Endodermal cell (in vitro differentiated cells): ENCODE results near the gene CFL1. TPM values are rescaled to one million over a fixed set of nuclear protein-coding genes. Genes with fewer than 3 reads are reported as not detected.
"Not testable (repeated sequence)": the region's sequence is repeated elsewhere in the genome, so short reads cannot be mapped to it uniquely, and the experiment has no call there.

ENCODE experiments used
- DNase-seq: peaks from one replicate; pipeline ENCODE4 v3.0.0-alpha.2; 2017
- H3K27ac ChIP-seq: 2 replicates; pipeline ENCODE4 v1.5.1; 2013; ENCODE audit warnings: mild to moderate bottlenecking, low read depth, low read length, moderate library complexity
- H3K27me3 ChIP-seq: 2 replicates; pipeline ENCODE4 v1.6.1; 2013; ENCODE audit warnings: mild to moderate bottlenecking, low read length, moderate library complexity; ENCODE audit not compliant: insufficient read depth, control insufficient read depth, poor library complexity, severe bottlenecking
- H3K36me3 ChIP-seq: 2 replicates; pipeline ENCODE4 v1.7.0; 2013; ENCODE audit warnings: mild to moderate bottlenecking, low read length, moderate library complexity; ENCODE audit not compliant: control insufficient read depth, insufficient read depth
- H3K4me1 ChIP-seq: one replicate; pipeline ENCODE4 v1.7.0; 2013; ENCODE audit warnings: low read length; ENCODE audit not compliant: control insufficient read depth, insufficient read depth
- H3K4me3 ChIP-seq: 2 replicates; pipeline ENCODE4 v1.5.1; 2013; ENCODE audit warnings: mild to moderate bottlenecking, low read length, moderate library complexity
- H3K9ac ChIP-seq: 2 replicates; pipeline ENCODE4 v1.6.1; 2013; ENCODE audit warnings: mild to moderate bottlenecking, low read length, moderate library complexity; ENCODE audit not compliant: poor library complexity, severe bottlenecking; ENCODE audit errors: extremely low read depth
- H3K9me3 ChIP-seq: 2 replicates; pipeline ENCODE4 v1.6.1; 2013; ENCODE audit warnings: mild to moderate bottlenecking, low read length, moderate library complexity; ENCODE audit not compliant: control insufficient read depth
- H3K27ac Mint-ChIP-seq: 2 replicates; pipeline ENCODE4 v1.8.0; 2020; ENCODE audit warnings: mixed read lengths
- H3K27me3 Mint-ChIP-seq: 2 replicates; pipeline ENCODE4 v1.8.0; 2021; ENCODE audit warnings: mild to moderate bottlenecking, mixed read lengths; ENCODE audit not compliant: insufficient read depth
- H3K36me3 Mint-ChIP-seq: 2 replicates; pipeline ENCODE4 v1.8.0; 2020; ENCODE audit warnings: low read depth, mixed read lengths
- H3K4me1 Mint-ChIP-seq: 2 replicates; pipeline ENCODE4 v1.8.0; 2020; ENCODE audit warnings: mixed read lengths
- H3K4me3 Mint-ChIP-seq: 2 replicates; pipeline ENCODE4 v1.8.0; 2020; ENCODE audit warnings: mild to moderate bottlenecking, moderate library complexity, mixed read lengths
- H3K9me3 Mint-ChIP-seq: 2 replicates; pipeline ENCODE4 v1.8.0; 2020; ENCODE audit warnings: mild to moderate bottlenecking, mixed read lengths
- WGBS, 2 experiments: methylation state at CpG; one replicate each; pipeline versions ENCODE4 v1.1.5 to v1.1.7; 2013; ENCODE audit warnings: missing lambda C conversion rate in 2 of 2, mixed read lengths in 1 of 2; ENCODE audit not compliant: insufficient coverage in 1 of 2, insufficient read length in 1 of 2; 5-methylcytosine and 5-hydroxymethylcytosine counted together
- total RNA-seq, 2 donors: library from RNA; stranded (reverse); fragmentation: NEBNext Ultra II Directional in 1 of 2; extraction: Animal tissue kit (Norgen Biotek cat#: 25700) in 1 of 2; gene quantifications; 2 replicates in 1 of 2; 3 replicates in 1 of 2; pipeline ENCODE4 v1.2.1, GENCODE V29; 2021
- TF ChIP-seq, protein P1 (sequence below): fragments of 200-600 bp; sonication (generic); conservative IDR thresholded peaks from 2 replicates; pipeline ENCODE4 v1.5.0; 2021; ENCODE audit warnings: antibody characterized with exemption, mild to moderate bottlenecking

The CFL1 gene
- total RNA-seq, 2 donors from 2014 or later, result 1,218 to 1,284 TPM

DNA sequence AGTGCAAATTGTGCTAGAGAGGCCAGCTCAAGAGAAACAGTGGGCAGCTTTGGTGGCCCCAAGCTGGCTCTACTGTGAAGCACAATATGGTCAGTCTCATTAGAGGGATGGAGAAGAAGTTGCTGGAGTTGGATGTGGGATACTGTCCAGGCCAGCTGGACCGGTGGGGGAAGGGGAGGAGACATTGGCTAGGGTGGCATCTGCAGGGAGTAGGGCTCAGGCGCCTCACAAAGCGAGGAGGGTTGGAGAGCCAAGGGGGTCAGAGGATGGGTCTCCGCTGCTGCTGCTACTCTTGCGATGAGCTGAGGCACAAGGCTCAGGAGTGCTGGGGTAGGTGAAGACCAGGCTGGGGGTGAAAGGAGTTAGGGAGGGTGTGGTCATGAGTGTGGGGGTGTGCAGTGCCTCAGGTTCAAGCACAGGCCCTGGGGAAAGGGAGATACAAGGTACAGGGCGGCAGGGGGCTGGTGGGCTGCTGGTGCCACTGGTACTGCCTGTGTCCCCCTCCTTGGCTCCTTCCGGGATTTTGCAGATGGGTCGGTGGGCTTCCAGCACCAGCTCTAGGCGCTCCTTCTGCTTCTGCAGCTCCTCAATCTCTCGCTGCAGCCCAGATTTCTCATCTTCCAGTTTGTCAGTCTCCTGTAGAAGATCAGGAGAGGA lies 34.8 kb upstream of the CFL1 start:
- no peaks in the 10 kb centered on the region for H3K9me3 Mint-ChIP-seq
- no peak overlapping the region for H3K27ac ChIP-seq
- H3K4me1 Mint-ChIP-seq, result peaks cover 26% of the 10 kb centered on the region
- H3K36me3 Mint-ChIP-seq, result no peaks in the 10 kb centered on the region
- 92 to 94% methylated on average over 5 to 10 of the region's 10 CpGs for WGBS, 2 experiments
- no peaks in the 10 kb centered on the region for H3K9me3 ChIP-seq
- TF ChIP-seq, protein P1, sequence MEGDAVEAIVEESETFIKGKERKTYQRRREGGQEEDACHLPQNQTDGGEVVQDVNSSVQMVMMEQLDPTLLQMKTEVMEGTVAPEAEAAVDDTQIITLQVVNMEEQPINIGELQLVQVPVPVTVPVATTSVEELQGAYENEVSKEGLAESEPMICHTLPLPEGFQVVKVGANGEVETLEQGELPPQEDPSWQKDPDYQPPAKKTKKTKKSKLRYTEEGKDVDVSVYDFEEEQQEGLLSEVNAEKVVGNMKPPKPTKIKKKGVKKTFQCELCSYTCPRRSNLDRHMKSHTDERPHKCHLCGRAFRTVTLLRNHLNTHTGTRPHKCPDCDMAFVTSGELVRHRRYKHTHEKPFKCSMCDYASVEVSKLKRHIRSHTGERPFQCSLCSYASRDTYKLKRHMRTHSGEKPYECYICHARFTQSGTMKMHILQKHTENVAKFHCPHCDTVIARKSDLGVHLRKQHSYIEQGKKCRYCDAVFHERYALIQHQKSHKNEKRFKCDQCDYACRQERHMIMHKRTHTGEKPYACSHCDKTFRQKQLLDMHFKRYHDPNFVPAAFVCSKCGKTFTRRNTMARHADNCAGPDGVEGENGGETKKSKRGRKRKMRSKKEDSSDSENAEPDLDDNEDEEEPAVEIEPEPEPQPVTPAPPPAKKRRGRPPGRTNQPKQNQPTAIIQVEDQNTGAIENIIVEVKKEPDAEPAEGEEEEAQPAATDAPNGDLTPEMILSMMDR, result no peak
- H3K9ac ChIP-seq, result no peak overlapping the region
- peak overlapping the region; percentile 69 for H3K27ac Mint-ChIP-seq
- H3K27me3 ChIP-seq, result no peaks in the 10 kb centered on the region
- no peaks in the 10 kb centered on the region for H3K36me3 ChIP-seq
- peaks cover 36% of the 10 kb centered on the region for H3K27me3 Mint-ChIP-seq
- no peaks in the 10 kb centered on the region for H3K4me1 ChIP-seq
- H3K4me3 ChIP-seq, result no peak overlapping the region
- DNase-seq, result no peak
- peak overlapping the region; percentile 96 for H3K4me3 Mint-ChIP-seq

DNA sequence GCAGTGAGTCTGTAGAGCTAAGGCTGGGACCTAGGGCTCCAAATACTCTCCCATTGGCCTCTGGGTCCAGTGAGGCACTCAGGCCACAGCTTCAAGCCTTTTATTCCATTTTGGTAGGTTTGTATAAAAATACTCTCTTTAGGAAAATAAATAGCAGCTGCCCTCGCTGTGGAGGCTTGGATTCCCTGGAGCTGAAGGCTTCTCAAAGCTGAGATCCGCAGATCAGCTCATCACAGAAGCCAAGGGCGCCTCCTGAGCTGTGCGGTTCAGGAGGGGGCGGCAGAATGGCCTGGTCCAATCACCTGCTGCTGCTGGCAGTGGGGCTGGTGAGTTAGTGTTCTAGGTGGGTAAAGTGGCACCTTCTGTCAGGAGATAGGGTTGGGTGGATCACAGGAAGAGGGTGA lies 34.2 kb upstream of the CFL1 start:
- H3K4me1 Mint-ChIP-seq, result peaks cover 28% of the 10 kb centered on the region
- H3K4me3 ChIP-seq, result peak overlapping the region; percentile 85
- H3K27me3 ChIP-seq, H3K9me3 ChIP-seq, H3K27ac ChIP-seq, H3K4me1 ChIP-seq, H3K9me3 Mint-ChIP-seq, H3K36me3 ChIP-seq, DNase-seq, H3K9ac ChIP-seq, H3K36me3 Mint-ChIP-seq: not testable (repeated sequence)
- H3K27me3 Mint-ChIP-seq, result peaks cover 30% of the 10 kb centered on the region
- peak overlapping the region; percentile 96 for H3K4me3 Mint-ChIP-seq
- peak overlapping the region; percentile 69 for H3K27ac Mint-ChIP-seq
- WGBS, 2 experiments, result 91 to 92% methylated on average over 2 to 5 of the region's 5 CpGs

DNA sequence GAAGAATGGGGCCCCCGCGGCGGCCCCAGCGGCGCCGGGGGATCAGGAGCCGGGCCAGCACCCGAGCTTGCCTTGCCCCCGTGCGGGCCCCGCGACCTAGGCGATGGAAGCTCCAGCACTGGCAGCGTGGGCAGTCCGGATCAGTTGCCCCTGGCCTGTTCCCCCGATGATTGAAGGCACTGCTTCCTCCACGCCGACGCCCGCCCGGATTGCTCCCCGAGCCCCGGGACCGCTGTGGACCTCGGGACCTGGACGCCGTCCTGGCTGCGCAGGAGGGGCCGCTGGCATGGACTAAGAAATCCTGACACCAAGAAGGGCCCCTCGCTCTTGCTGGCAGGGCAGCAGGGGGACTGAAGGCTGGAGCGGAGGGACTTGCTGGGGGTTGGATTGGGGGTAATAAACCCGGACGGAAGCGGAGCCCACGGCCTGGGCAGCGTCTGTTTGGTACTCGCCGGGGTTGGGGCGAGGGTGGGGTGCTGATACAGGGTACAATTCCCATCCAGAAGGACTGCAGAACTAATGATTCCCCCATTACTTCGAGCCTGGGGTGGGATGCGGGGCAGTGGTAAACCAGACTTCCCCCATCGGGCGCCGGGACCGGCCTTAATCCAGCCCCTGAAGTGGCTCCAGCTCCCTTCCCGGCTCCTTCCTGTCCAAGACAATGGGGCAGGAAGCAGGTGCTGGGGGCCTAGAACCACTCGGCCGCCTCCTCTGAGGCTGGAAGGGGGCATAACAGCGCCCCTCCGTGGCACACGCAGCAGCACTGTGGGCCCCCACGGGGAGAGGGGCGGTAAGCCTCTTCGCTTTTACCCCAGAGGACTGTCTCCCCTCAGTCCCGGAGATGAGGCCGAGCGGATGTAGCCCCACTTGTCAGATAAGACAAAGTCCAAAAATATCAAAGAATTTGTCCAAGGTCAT lies 33.5 kb upstream of the CFL1 start:
- H3K9me3 ChIP-seq, result no peaks in the 10 kb centered on the region
- H3K9me3 Mint-ChIP-seq, result no peaks in the 10 kb centered on the region
- no peaks in the 10 kb centered on the region for H3K4me1 ChIP-seq
- no peaks in the 10 kb centered on the region for H3K27me3 ChIP-seq
- peaks cover 5% of the 10 kb centered on the region for H3K36me3 Mint-ChIP-seq
- no peak overlapping the region for H3K27ac Mint-ChIP-seq
- TF ChIP-seq, protein P1, result peak; percentile 62
- peak overlapping the region; percentile 85 for H3K4me3 ChIP-seq
- WGBS, 2 experiments, result 7 to 18% methylated on average over 22 to 57 of the region's 57 CpGs
- H3K4me3 Mint-ChIP-seq, result peak overlapping the region; percentile 96
- H3K9ac ChIP-seq, result peak overlapping the region; percentile 59
- no peaks in the 10 kb centered on the region for H3K36me3 ChIP-seq
- peak; percentile 81 for DNase-seq
- H3K27me3 Mint-ChIP-seq, result peaks cover 24% of the 10 kb centered on the region
- H3K27ac ChIP-seq, result no peak overlapping the region
- peaks cover 35% of the 10 kb centered on the region for H3K4me1 Mint-ChIP-seq
